Frontal cortex (tissue), 4 donors: ENCODE data around the gene LEO1. TPM values are rescaled to one million over a fixed set of nuclear protein-coding genes. Genes with fewer than 3 reads are reported as not detected.
"Not testable (repeated sequence)": the region's sequence is repeated elsewhere in the genome, so short reads cannot be mapped to it uniquely, and the experiment has no call there.

Source experiments
- DNase-seq, 2 donors: peaks; one replicate each; pipeline ENCODE4 v3.0.0; 2012; ENCODE audit warnings: low spot score in 2 of 2
- FAIRE-seq: peaks from 2 replicates; lab custom pipeline; 2012; peaks lifted over from hg19 to GRCh38; lab: Jason Lieb, UNC
- total RNA-seq: library from RNA; depleted of rRNA; stranded (reverse); fragments of >200 nt; gene quantifications from one replicate; pipeline ENCODE4 v1.2.3, GENCODE V29; 2014
- donor health status: control.
- donor health status: control.
- donor health status: control.

Gene LEO1
- total RNA-seq, 1 donor from 2014 or later, result 47.7 TPM

DNA sequence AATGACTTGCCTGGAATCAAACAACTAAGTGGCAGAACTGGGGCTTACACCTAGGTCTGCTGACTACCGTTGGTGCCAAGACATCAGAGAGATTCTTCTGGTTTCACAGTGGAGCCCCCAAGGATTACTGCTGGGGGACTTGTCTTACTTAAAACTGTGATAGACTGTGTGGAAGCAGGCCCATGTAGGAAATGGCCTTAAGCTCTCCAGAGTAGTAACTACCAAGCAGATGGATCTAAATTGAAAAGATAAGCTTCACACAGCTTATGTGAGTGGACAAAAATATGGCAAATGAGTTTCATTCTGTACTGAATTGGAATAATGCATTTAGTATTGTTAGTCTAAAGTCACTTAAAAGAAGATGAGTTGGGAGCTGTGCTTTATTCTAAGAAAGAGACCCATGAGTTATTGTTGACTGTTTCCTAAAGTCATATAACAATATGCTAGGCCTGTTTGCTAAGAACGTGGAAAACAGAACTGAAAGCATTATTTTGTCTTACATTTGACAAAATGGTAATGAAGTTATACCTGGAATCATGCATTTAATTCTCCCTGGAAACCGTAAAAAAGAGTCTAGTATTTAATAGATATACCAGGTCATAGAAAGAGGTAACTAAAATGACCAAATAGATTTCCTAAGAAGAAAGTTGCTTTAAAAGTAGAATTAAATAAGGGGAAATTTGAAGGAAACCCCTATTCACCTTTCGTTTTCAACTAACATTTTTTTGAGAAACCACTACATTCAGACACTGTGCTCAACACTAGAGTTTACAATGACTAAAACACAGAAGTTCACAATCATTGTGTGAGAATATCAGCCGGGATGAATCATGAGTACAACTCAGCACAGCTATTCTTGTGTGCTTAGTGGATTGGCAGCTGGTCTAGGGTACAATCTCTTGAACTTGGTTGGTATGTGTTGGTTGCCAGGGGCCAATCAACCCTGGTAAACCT is 34.4 kb upstream of the LEO1 start:
- no peak for DNase-seq

GRCh38 chr15:52004806-52005205 is 33.2 kb upstream of the LEO1 start:
- no peak for DNase-seq
- no peak for FAIRE-seq

More for the DNA sequence above, 34.4 kb upstream of the LEO1 start:
- FAIRE-seq, result no peak

- DNase-seq (no peak), FAIRE-seq (no peak)
Measured at GRCh38 chr15:52003710-52004109, 32.1 kb upstream of the LEO1 start.

GRCh38 chr15:52003089-52003488 is 31.5 kb upstream of the LEO1 start:
- not testable (repeated sequence) for DNase-seq, FAIRE-seq

- DNase-seq (no peak), FAIRE-seq (no peak)
Measured at GRCh38 chr15:52002351-52002750, 30.8 kb upstream of the LEO1 start.

DNA sequence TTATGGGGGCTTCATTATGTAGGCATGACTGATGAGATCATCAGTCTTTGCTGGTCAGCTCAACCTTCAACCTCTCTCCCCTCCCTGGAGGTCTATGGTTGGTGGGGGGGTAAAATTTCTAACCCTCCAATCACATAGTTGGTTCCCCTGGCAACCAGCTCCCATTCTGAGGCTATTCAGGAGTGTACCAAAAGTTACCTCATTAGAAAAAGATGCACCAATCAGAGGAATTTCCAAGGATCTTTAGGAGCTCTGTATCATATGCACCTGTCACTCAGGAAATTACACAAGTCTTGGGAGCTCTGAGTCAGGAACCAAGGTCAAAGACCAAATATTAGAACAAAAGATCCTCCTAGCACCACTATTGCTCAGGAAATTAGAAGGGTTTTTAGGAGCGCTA is 21.4 kb upstream of the LEO1 start:
- no peak for DNase-seq
- FAIRE-seq, result no peak

DNA sequence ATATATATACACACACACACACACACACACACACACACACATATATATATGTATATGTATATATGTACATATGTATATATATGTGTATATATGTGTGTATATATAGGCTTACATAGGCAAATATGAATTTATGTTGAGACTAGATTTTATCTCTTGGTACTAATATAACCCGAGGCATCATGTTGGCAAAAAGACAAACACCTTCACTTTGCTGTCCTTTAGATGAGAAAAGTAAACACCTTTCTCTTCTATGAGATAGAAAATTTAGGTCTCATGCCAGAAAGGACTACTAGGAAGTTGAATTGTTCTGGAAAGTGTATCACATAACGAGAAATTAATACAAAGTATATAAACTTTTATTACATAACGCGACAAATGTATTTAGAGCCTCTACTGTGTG is 19.6 kb upstream of the LEO1 start:
- FAIRE-seq, result no peak

DNA sequence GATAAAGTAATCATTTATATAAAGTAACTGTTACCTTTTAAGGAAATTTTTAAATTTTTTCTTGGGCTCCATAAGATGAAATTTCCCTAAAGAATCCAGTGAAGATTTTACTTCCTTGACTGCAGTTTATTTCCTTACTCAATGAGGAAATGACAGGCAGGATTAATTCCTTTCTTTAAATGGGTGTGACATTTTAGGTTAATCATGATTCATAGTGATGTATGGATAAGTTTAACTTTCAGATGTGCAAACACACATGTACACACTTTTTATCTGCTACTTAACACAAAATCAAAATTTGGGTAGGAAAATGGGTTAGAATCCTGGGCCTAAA is 11.2 kb upstream of the LEO1 start:
- no peak for DNase-seq
- FAIRE-seq, result no peak

More for the DNA sequence above, 19.6 kb upstream of the LEO1 start:
- no peak for DNase-seq

GRCh38 chr15:51982013-51982769 is 10.6 kb upstream of the LEO1 start:
- FAIRE-seq (no peak), DNase-seq (peak; percentile 25 to 41)

DNA sequence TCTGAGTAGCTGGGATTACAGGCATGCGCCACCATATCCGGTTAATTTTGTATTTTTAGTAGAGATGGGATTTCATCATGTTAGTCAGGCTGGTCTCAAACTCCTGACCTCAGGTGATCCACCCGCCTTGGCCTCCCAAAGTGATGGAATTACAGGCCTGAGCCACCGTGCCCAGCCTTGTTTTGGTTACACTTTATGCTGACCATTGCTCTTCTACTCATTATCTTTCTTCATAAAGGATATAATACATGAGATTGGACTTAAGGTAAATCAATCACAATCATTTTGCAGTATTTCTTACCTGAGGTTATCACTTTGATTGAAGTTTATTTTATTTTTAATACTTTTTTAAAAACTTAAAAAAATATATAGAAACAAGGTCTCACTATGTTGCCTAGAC is 2.2 kb upstream of the LEO1 start:
- DNase-seq (no peak), FAIRE-seq (no peak)

DNA sequence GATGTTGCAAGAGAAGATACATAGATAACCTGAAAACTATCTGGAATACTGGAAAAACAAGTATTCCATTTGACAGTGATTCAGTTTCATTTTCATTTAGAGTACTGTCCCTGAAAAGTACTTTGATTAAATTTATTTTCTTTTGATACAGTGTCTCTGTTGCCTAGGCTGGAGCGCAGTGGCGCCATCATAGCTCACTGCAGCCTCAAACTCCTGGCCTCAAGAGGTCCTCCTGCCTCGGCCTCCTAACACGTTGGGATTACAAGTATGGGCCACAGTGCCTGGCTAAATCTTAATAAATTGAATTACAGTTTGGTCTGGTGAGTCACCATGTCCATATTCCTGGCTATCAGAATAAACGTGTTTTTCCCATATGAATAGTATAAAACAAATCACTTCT is 1.6 kb upstream of the LEO1 start:
- FAIRE-seq (no peak), DNase-seq (no peak)

- DNase-seq (peak; percentile 6 to 17), FAIRE-seq (no peak)
Measured at GRCh38 chr15:51971032-51971374, 575 bp downstream of the LEO1 start.

- FAIRE-seq, result no peak
Measured at GRCh38 chr15:51970132-51970817, 1.3 kb downstream of the LEO1 start.

DNA sequence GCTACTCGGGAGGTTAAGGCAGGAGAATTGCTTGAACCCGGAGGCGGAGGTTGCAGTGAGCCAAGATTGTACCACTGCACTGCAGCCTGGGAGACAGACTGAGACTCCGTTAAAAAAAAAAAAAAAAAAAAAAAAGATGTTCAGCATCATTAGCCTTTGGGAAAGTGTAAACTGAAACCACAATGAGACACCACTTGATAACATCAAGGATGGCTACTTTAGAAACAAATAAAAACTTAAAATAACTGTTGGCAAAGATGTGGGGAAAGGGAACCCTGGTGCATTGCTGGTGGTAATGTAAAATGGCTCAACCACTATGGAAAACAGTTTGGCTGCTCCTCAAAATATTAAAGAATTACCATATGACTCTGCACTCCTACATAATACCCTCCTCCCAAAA is 1.9 kb downstream of the LEO1 start:
- no peak for DNase-seq
- FAIRE-seq, result no peak

More at GRCh38 chr15:51970132-51970817, 1.3 kb downstream of the LEO1 start:
- no peak for DNase-seq

- FAIRE-seq (no peak), DNase-seq (no peak)
Measured at GRCh38 chr15:51967583-51967982, 4.0 kb downstream of the LEO1 start.

- no peak for DNase-seq
- FAIRE-seq, result no peak
Measured at GRCh38 chr15:51966192-51966591, 5.4 kb downstream of the LEO1 start.

GRCh38 chr15:51965691-51966090 is 5.9 kb downstream of the LEO1 start:
- DNase-seq, result no peak
- FAIRE-seq, result no peak

DNA sequence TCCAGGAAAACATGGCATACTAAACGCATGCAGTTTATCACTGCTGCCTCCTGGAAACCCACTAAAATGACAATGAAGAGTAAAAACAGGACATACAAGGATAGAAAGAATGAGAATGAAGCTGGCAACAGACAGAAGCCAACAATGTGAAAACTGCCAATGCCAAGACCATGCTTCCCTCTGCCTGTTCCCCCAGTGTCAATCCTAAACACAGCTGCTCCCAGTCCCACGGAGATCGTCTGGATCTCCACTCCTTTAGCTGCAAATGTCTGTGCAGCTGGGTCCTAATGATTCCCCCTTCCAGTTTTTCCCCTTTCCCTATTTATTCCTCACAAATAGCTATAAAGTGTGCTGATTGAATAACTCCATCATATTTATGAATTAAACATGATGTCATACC is 16.1 kb downstream of the LEO1 start:
- FAIRE-seq, result no peak
- DNase-seq, result no peak

DNA sequence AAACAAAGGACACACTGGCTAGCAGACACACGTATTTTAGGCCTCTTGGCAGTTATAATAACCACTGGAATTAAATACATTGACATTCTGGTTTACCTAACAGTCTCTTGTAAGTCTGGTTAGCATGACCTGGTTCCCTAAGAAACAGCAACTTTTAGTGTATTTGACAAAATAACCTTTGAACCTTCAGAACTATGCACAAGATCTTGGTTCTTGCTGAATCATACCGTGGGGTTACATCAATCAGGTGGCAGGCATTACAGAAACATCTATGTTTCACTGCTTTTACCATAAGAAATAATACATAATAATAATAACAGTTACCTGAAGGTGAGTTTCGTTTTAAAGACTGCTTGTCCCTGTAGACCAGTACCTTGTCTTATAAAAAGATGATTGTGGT is 18.8 kb downstream of the LEO1 start:
- DNase-seq (no peak), FAIRE-seq (no peak)

DNA sequence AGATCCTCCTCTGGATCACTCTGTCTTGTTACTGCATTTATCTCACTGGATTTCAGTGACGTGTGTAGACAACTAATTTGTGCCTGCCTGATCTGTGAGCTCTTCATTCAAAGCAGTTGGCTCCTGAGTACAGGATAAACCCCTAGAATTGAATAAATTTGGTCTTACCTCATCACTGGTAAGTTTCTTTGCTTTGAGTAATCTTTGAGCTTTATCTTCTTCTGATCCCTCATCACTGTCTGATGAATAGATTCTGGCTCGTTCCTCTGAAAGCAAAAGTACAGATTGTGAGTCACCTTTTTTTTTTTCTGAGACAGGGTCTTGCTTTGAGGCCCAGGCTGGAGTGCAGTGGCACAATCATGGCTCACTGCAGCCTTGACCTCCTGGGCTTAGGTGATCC is 24.5 kb downstream of the LEO1 start:
- DNase-seq (no peak), FAIRE-seq (no peak)

GRCh38 chr15:51939216-51939615 is 32.4 kb downstream of the LEO1 start:
- FAIRE-seq (no peak), DNase-seq (no peak)
